Epithelial cell of prostate (primary cell): ENCODE results near the gene PRRT2.
"Not testable (repeated sequence)": the region's sequence is repeated elsewhere in the genome, so short reads cannot be mapped to it uniquely, and the experiment has no call there.

Experiments
- DNase-seq: peaks from one replicate; pipeline ENCODE4 v3.0.0-alpha.2; 2011; ENCODE audit warnings: low read depth, low spot score
- H3K27ac ChIP-seq: fragments of 450-650 bp; 2 replicates; pipeline ENCODE4 v1.5.1; 2017; ENCODE audit warnings: mild to moderate bottlenecking

Gene PRRT2

DNA sequence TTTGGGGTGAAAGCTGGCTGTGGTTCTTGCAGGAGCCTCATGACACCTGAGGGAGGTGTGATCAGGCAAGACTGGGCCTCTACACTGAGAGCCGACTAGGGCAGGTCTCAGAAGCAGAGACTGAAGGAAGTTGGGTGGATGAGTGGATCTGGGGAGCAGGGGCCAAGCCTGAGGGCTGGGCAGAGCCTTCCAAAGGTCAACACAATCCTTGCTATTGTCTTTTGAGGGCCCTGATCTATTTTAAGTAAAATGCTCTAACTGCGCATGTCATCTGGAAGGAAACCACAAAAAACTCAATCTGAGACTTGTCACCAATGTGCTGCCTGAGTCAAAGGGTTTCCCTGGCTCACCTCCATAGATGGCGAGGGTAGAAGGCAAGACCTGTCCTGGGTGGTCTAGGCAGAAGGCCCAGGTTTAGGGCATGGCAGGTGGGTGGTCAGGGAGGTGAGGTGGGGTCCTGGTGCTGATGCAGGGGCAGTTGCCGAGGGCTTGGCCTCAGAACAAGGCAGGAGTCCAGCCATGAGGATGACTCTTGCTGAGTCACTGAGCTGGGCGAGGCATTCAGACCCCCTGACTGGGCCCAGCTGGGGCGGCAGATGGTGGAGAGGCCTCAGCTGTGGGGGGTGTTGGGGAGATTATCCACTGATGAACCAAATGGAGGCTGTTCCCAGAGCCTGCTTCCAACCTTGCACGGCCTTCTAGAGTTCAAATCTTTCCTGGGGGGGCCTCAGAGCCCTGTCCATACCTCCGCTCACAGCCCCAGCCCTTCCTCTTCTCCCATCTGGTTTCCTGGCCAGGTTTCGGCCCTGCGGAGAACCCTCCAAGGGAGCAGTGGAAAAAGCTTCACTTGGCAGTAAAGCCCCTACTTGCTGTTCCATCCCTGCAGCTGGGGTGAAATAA is 13.4 kb downstream of the PRRT2 start:
- peak overlapping the region; percentile 67 for H3K27ac ChIP-seq
- no peak for DNase-seq

DNA sequence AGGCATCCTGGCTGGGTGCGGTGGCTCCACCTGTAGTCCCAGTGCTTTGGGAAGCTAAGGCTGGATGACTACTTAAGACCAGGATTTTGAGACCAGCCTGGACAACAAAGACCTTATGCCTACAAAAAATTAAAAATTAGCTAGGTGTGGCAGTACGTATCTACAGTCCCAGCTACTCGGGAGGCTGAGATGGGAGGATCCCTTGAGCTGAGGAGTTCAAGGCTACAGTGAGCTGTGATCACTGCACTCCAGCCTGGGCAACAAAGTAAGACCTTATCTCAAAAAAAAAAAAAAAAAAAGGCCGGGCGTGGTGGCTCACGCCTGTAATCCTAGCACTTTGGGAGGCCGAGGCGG is 14.3 kb downstream of the PRRT2 start:
- DNase-seq = no peak
- no peak overlapping the region for H3K27ac ChIP-seq

DNA sequence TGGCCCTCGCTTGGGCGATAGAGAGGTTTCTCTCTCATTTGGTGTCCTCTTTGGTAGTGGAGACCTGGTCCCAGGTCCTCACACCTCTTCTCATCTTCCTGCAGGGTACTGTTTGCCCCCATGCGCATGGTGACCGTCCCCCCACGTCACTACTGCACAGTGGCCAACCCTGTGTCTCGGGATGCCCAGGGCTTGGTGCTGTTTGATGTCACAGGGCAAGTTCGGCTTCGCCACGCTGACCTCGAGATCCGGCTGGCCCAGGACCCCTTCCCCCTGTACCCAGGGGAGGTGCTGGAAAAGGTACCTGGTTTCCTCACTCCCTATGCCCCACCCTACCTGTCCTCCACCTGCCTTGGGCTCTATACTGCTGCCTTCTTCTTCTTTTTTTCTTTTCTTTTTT is 18.8 kb downstream of the PRRT2 start:
- DNase-seq = no peak
- H3K27ac ChIP-seq = no peak overlapping the region

DNA sequence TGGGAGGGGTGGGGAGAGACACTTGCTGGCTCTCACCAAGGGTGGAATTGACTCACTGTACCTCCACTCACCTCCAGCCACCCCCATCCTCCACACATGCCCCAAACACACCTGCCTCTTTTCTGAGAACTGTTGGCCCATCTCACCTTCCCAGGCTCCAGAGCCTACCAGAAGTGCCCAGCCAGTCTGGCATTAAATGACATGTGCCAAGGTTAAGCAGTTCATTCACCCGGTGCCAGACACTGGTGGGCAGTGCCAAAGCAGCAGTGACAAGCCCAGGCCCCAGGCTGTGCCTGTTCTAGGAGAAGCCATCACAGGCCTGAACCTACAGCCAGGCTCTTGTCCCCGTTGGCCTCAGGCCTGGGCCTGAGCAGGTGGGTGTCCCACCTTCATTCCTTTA is 19.5 kb downstream of the PRRT2 start:
- no peak for DNase-seq
- H3K27ac ChIP-seq = no peak overlapping the region

DNA sequence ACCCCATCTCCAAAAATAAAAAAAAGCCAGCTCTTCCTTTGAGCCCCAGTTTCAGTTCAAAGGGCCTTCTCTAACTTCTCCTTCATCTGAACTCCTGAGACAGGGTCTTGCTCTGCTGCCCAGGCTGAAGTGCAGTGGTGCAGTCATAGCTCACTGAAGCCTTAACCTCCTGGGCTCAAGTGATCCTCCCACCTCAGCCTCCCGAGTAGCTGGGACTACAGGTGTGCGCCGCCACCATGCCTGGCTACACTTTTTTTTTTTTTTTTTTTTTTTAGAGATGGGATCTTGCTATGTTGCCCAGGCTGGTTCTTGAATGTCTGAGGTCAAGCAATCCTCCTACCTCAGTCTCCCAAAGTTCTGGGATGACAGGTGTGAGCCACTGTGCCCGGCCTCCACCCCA is 21.2 kb downstream of the PRRT2 start:
- not testable (repeated sequence) for H3K27ac ChIP-seq, DNase-seq

DNA sequence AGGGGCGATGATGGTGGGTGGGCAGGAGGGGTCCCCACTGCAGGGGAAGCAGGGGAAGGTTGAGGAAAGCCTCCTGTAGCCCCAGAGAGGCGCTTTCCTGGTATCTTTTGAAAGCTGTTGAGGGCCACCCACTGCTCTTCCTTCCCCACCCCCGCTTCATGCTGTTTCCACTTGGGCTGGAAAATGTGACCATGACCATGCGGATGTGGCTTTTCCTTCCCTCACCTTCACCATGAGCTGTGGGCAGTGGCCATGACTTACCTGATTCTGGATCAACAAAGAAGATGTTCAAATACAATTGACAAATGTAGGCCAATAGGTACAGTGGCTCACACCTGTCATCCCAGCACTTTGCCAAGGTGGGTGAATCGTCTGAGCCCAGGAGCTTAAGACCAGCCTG is 22.1 kb downstream of the PRRT2 start:
- no peak overlapping the region for H3K27ac ChIP-seq
- no peak for DNase-seq

DNA sequence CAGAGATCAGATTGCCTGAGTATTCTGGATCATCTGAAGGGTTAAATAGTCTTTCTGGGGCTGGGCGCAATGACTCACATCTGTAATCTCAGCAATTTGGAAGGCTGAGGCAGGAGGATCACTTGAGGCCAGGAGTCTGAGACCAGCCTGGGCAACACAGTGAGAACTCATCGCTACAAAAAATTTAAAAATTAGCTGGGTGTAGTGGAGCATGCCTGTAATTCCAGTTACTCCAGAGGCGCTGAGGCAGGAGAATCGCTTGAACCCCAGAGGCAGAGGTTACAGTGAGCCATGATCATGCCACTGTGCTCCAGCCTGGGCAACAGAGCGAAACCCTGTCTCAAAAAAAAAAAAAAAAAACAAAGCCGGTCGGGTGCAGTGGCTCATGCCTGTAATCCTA is 23.9 kb downstream of the PRRT2 start:
- no peak overlapping the region for H3K27ac ChIP-seq
- DNase-seq = no peak

- no peak for DNase-seq
- H3K27ac ChIP-seq = no peak overlapping the region
These were observed 24.6 kb downstream of the PRRT2 start for GRCh38 chr16:29836623-29837022.

DNA sequence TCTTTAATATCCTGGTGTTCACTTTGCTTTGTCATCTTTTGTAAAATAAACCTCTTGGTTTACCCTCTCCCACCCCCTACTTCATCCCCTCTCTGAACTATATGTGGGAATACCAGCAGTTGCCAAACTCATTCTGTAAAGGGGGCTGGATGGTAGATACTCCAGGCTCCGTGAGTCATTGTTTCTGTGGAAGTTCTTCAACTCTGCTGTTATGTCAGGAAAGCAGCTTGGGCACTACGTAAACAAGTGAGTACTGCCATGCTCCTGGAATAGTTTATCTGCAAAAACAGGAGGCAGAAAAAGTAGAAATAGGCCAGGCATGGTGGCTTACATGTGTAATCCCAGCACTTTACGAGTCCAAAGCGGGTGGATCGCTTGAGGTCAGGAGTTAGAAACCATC is 25.8 kb downstream of the PRRT2 start:
- H3K27ac ChIP-seq = no peak overlapping the region
- no peak for DNase-seq

DNA sequence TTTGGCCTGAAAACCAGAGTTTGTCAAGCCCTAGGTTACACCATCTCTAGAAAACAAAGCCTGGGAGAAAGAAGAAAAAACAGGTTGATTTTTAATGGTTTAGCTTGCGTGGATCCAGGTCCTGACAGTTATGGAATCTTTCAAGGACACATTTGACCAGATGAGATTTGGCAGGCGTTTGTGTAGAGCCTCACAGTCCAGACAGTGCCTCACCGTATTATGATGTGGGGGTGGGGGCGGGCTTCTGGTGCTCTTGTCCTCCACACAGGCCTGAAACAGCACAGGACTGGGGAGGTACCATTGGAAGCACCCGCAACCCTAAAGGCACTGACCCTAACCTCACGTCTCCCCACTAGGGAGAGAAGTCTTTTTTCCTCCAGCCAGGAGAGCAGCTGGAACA is 27.8 kb downstream of the PRRT2 start:
- no peak for DNase-seq
- no peak overlapping the region for H3K27ac ChIP-seq

GRCh38 chr16:29840240-29840639 is 28.2 kb downstream of the PRRT2 start:
- no peak overlapping the region for H3K27ac ChIP-seq

GRCh38 chr16:29841631-29842030 is 29.6 kb downstream of the PRRT2 start:
- no peak for DNase-seq
- no peak overlapping the region for H3K27ac ChIP-seq

More at GRCh38 chr16:29840240-29840639, 28.2 kb downstream of the PRRT2 start:
- no peak for DNase-seq

DNA sequence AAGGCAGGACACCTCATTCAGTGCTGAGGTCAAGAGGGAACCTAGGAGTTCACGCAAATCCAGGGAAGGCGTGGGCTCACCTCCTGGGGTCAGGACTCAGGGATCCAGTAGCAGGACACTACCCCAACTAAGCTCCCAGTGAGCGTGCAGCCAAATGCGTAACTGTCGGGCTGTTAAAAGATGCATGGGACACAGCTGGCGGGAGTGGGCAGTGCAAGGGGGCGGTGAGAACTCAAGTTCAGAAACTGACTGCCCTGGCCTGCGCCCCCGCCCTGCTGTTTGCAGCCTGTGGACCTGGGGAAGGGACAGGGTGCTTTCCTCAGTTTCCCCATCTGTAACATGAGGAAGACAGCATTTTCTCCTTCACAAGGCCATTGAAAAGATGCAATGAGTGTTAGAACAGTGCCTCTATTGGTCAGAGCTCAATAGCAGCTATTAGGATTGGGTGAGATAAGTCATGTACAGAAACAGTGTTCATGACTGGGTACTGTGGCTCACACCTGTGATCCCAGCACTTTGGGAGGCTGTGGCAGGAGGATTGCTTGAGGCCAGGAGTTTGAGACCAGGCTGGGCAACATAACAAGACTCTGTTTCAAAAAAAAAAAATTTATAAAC is 30.8 kb downstream of the PRRT2 start:
- DNase-seq = no peak
- no peak overlapping the region for H3K27ac ChIP-seq

- no peak for DNase-seq
- no peak overlapping the region for H3K27ac ChIP-seq
These were observed 31.9 kb downstream of the PRRT2 start for GRCh38 chr16:29843931-29844330.

DNA sequence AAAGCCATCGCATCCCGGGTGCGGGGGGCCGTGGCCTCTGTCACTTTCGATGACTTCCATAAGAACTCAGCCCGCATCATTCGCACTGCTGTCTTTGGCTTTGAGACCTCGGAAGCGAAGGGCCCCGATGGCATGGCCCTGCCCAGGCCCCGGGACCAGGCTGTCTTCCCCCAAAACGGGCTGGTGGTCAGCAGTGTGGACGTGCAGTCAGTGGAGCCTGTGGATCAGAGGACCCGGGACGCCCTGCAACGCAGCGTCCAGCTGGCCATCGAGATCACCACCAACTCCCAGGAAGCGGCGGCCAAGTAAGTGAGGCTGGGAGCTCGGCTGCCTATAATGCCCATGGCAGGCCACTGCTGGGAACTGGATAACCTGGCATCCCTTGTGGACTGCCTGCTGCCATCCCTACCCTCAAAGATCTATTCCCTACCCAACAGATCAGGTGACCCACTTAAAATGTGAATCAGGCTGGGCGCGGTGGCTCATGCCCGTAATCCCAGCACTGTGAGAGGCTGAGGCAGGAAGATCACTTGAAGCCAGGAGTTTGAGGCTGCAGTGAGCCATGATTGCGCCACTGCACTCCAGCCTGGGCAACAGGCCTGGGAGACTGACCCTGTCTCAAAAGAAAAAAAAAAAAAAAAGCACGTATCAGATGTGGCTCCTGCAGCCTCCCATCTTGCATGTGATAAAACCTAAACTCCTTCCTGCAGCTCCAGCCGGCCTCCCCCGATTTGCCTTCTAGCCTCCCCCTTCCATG is 32.8 kb downstream of the PRRT2 start:
- no peak overlapping the region for H3K27ac ChIP-seq
- no peak for DNase-seq

- H3K27ac ChIP-seq = no peak overlapping the region
- no peak for DNase-seq
These were observed 33.7 kb downstream of the PRRT2 start for GRCh38 chr16:29845656-29846055.

GRCh38 chr16:29848420-29849297 is 36.7 kb downstream of the PRRT2 start:
- DNase-seq = peak; percentile 10
- H3K27ac ChIP-seq = no peak overlapping the region

DNA sequence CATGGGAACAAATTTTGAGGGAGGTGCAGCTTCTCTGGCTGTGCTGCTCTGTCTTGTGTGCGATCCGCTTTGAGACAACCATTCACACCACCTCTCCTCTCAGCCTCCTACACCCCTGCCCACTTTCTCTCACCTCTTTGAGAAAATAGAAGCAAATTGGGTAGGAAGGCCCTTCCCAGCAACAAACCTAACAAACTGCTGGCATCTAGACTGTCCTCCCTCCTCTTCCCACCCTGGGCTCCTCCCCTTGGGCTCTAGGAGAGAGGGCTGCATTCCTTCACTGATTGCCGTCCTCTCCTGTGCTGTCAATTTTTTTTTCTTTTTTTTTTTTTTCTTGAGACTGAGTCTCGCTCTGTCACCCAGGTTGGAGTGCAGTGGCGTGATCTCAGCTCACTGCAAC is 37.5 kb downstream of the PRRT2 start:
- no peak overlapping the region for H3K27ac ChIP-seq

GRCh38 chr16:29850998-29851397 is 39.0 kb downstream of the PRRT2 start:
- no peak for DNase-seq
- no peak overlapping the region for H3K27ac ChIP-seq

More for the DNA sequence above, 37.5 kb downstream of the PRRT2 start:
- no peak for DNase-seq

DNA sequence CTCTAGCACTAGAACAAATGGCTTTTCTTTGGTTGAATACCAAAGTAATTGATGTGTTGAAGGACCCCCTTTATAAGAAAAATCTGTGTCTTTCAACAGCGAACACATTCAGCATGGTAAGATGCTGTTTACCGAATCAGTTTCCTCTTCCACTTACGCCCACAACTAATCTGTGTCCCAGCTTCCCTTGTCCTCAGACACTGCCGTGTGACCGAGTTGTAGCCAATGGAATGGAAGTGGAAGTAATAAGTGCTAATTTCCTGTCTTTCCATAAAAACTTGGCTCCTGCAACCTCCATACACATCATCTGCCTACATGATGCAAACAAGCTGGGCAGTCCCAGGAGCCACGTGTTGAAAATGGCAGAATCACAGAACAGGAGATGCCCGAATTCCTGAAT is 40.7 kb downstream of the PRRT2 start:
- H3K27ac ChIP-seq = no peak overlapping the region
- DNase-seq = no peak
